Natural killer cell (primary cell): Measurements from ENCODE around the gene SH3PXD2A. TPM values are rescaled to one million over a fixed set of nuclear protein-coding genes. Genes with fewer than 3 reads are reported as not detected.

Experiments used
- ATAC-seq, 3 donors: fragments of 150-1000 bp in 2 of 3; fragments of 200-7000 bp in 1 of 3; cut with Tn5 transposase; 1 replicate in 1 of 3; 2 replicates in 2 of 3; pipeline ENCODE4 v1.10.0; 2021; ENCODE audit warnings: mild to moderate bottlenecking in 2 of 3, moderate library complexity in 2 of 3
- DNase-seq, 2 donors: peaks; one replicate each; pipeline versions ENCODE4 v3.0.0 to v3.0.0-alpha.2; 2013 to 2021; ENCODE audit warnings: mixed read lengths in 1 of 2
- H3K27ac ChIP-seq: one replicate; pipeline ENCODE4 v1.5.1; 2013; ENCODE audit warnings: mild to moderate bottlenecking, low read length
- H3K27me3 ChIP-seq: one replicate; pipeline ENCODE4 v1.6.1; 2013; ENCODE audit warnings: low read length; ENCODE audit not compliant: control insufficient read depth, insufficient read depth
- H3K36me3 ChIP-seq: one replicate; pipeline ENCODE4 v1.6.1; 2013; ENCODE audit warnings: low read length; ENCODE audit not compliant: control insufficient read depth, insufficient read depth
- H3K4me1 ChIP-seq: one replicate; pipeline ENCODE4 v1.6.1; 2013; ENCODE audit warnings: low read length; ENCODE audit not compliant: control insufficient read depth, insufficient read depth
- H3K4me3 ChIP-seq: one replicate; pipeline ENCODE4 v1.5.1; 2013; ENCODE audit warnings: low read length
- H3K9me3 ChIP-seq: one replicate; pipeline ENCODE4 v1.6.1; 2013; ENCODE audit warnings: low read length; ENCODE audit not compliant: control insufficient read depth, insufficient read depth
- H3K27ac Mint-ChIP-seq, 2 donors: one replicate each; pipeline ENCODE4 v1.8.0; 2022; ENCODE audit warnings: mild to moderate bottlenecking in 2 of 2, mixed read lengths in 2 of 2, moderate library complexity in 1 of 2
- H3K27me3 Mint-ChIP-seq, 2 donors: one replicate each; pipeline ENCODE4 v1.8.0; 2022; ENCODE audit warnings: low read depth in 2 of 2, mixed read lengths in 2 of 2
- H3K36me3 Mint-ChIP-seq: one replicate; pipeline ENCODE4 v1.8.0; 2022; ENCODE audit warnings: mixed read lengths
- H3K4me1 Mint-ChIP-seq, 2 donors: one replicate each; pipeline ENCODE4 v1.8.0; 2022; ENCODE audit warnings: mixed read lengths in 2 of 2
- H3K4me3 Mint-ChIP-seq: one replicate; pipeline ENCODE4 v1.8.0; 2022; ENCODE audit warnings: mild to moderate bottlenecking, moderate library complexity, mixed read lengths
- H3K9me3 Mint-ChIP-seq, 2 donors: one replicate each; pipeline ENCODE4 v1.8.0; 2022; ENCODE audit warnings: mixed read lengths in 2 of 2
- WGBS: methylation state at CpG from one replicate; pipeline ENCODE4 v1.1.7; 2013; ENCODE audit warnings: missing lambda C conversion rate; ENCODE audit not compliant: insufficient coverage; 5-methylcytosine and 5-hydroxymethylcytosine counted together
- intact Hi-C: fragments of 100-400 bp; cut with micrococcal nuclease; formaldehyde crosslinking; loops from one replicate; pipeline ENCODE4 v1.14.2; 2022
- total RNA-seq, 4 donors: library from RNA; stranded (reverse); fragments of 120-200 nt in 1 of 4; gene quantifications; one replicate each; pipeline versions ENCODE4 v1.2.3 to v1.2.4, GENCODE V29; 2013 to 2022
- TF ChIP-seq, protein P1 (sequence below): fragments of 200-600 bp; IDR thresholded peaks from one replicate; pipeline ENCODE4 v1.8.0; 2022; ENCODE audit warnings: antibody characterized with exemption

SH3PXD2A gene
- total RNA-seq, 3 donors from 2014 or later (not counting 1 experiment from before 2014, with no cell fraction given), result 3.3 to 7.0 (median 4.9) TPM

DNA sequence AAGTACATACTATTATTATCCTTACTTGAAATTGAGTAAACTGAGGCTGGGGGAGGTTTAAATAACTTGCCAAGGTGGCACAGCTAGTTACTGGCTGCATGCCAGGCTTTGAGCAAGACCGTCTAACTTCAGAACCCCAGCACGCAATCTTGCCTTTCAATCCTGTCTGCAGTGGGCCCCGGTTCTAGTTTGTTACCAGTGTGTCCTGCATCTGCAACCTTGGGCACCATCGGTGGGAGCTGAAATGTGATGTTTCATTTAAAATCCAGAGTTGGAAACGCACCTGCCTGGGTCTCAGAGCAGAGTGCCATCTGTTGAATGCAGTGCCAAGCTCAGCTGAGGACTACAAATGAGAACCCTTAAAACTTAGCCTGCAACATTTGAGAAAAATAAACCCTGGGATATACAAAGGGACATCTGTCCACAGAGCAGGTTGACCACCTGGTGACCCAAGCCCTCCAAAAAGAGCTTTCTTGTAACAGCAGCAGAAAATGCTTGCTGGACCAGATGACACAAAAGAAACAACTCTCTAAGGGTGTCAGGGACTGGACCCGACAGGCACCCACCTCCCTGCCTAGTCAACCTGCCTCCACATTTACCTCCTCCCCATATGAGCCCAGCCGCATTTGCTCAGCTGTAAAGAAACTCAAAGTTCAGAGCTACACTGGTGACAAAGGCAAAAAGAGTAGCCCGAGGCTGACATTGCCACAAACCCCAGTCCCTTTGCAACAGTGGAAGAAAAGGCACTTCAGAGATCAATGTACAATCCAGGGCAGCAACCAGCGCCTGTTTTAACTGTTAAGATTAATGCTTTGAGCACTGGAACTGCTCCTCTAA lies 1.7 kb downstream of the SH3PXD2A start:
- H3K36me3 ChIP-seq, result no peaks in the 10 kb centered on the region
- H3K27ac ChIP-seq, result no peak overlapping the region
- ATAC-seq (no peak), DNase-seq (no peak)
- H3K4me3 ChIP-seq, result no peak overlapping the region
- intact Hi-C loops, result no loop called here
- H3K27ac Mint-ChIP-seq, result no peak overlapping the region
- 66% methylated on average over 9 of the region's 9 CpGs for WGBS
- H3K9me3 ChIP-seq, result no peaks in the 10 kb centered on the region
- no peaks in the 10 kb centered on the region for H3K36me3 Mint-ChIP-seq
- peaks cover 21% of the 10 kb centered on the region for H3K27me3 ChIP-seq
- H3K9me3 Mint-ChIP-seq, result no peaks in the 10 kb centered on the region
- TF ChIP-seq, protein P1, sequence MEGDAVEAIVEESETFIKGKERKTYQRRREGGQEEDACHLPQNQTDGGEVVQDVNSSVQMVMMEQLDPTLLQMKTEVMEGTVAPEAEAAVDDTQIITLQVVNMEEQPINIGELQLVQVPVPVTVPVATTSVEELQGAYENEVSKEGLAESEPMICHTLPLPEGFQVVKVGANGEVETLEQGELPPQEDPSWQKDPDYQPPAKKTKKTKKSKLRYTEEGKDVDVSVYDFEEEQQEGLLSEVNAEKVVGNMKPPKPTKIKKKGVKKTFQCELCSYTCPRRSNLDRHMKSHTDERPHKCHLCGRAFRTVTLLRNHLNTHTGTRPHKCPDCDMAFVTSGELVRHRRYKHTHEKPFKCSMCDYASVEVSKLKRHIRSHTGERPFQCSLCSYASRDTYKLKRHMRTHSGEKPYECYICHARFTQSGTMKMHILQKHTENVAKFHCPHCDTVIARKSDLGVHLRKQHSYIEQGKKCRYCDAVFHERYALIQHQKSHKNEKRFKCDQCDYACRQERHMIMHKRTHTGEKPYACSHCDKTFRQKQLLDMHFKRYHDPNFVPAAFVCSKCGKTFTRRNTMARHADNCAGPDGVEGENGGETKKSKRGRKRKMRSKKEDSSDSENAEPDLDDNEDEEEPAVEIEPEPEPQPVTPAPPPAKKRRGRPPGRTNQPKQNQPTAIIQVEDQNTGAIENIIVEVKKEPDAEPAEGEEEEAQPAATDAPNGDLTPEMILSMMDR, result no peak
- peaks cover 45 to 48% of the 10 kb centered on the region in 2 donors for H3K27me3 Mint-ChIP-seq
- peaks cover 6 to 14% of the 10 kb centered on the region in 2 donors for H3K4me1 Mint-ChIP-seq
- peaks cover 16% of the 10 kb centered on the region for H3K4me1 ChIP-seq
- H3K4me3 Mint-ChIP-seq, result peak overlapping the region; percentile 86

DNA sequence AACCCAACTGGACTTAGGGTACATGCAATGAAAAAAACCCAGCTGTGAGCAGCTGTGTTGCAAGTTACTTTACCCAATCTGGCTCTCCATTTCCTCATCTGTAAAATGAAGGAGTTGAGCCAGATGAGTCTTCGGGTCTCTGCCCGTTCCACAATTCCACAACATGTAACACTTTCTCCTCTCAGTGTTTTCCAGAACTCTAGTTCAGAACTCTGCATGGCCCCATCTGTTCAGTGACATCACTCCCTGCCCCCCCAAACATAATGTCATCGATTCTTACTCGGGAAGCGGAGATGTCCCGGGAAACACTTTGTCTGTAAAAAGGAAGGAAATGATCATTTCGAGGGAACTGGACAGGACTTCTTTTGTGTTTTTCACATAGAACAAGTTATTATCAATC lies 2.5 kb downstream of the SH3PXD2A start:
- WGBS, result 83% methylated on average over 7 of the region's 7 CpGs
- H3K36me3 Mint-ChIP-seq, result no peaks in the 10 kb centered on the region
- ATAC-seq (no peak), DNase-seq (no peak)
- Histone ChIP-seq H3K36me3 (no peaks in the 10 kb centered on the region), H3K4me1 (peaks cover 16% of the 10 kb centered on the region), H3K9me3 (no peaks in the 10 kb centered on the region), H3K4me3 (no peak overlapping the region), H3K27me3 (peaks cover 21% of the 10 kb centered on the region), H3K27ac (no peak overlapping the region)
- H3K27ac Mint-ChIP-seq, result no peak overlapping the region
- no peaks in the 10 kb centered on the region for H3K9me3 Mint-ChIP-seq
- H3K4me1 Mint-ChIP-seq, result peaks cover 6 to 14% of the 10 kb centered on the region in 2 donors
- TF ChIP-seq, protein P1, result no peak
- intact Hi-C loops, result no loop called here
- peaks cover 46 to 48% of the 10 kb centered on the region in 2 donors for H3K27me3 Mint-ChIP-seq
- no peak overlapping the region for H3K4me3 Mint-ChIP-seq

DNA sequence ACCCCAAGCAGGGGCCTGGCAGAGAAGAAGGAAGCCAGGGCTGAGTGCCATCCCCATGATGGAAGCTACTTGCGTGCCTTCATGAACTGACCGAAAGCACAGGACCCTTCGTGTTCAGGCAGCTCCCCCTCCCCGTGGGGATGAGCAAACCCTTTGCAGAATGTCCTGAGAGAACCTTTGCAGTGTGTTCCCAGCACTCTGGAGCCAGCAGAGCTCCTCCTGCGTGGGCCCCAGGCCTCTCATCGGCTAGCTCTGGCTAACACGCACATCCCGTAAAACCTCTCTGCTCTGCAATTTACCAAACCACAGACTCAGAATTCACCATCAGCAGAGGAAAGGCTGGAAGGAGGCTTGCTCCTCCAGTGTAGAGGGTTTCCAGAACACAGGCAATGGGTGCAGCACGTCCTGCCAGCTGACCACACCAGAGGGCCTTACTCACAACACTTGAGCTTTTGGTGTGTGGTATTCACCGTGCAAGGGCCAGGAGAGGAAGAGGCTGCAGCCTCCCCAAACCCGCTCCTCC lies 3.1 kb downstream of the SH3PXD2A start:
- H3K36me3 Mint-ChIP-seq, result no peaks in the 10 kb centered on the region
- DNase-seq (no peak), ATAC-seq (no peak)
- no peaks in the 10 kb centered on the region for H3K9me3 Mint-ChIP-seq
- 83% methylated on average over 10 of the region's 11 CpGs for WGBS
- Histone ChIP-seq H3K9me3 (no peaks in the 10 kb centered on the region), H3K27me3 (peaks cover 21% of the 10 kb centered on the region), H3K4me3 (no peak overlapping the region), H3K27ac (no peak overlapping the region), H3K4me1 (peaks cover 16% of the 10 kb centered on the region), H3K36me3 (no peaks in the 10 kb centered on the region)
- H3K27ac Mint-ChIP-seq, result no peak overlapping the region
- peaks cover 46 to 48% of the 10 kb centered on the region in 2 donors for H3K27me3 Mint-ChIP-seq
- TF ChIP-seq, protein P1, result no peak
- intact Hi-C loops, result no loop called here
- H3K4me3 Mint-ChIP-seq, result no peak overlapping the region
- H3K4me1 Mint-ChIP-seq, result peaks cover 6 to 14% of the 10 kb centered on the region in 2 donors
